ENCODE data around the gene FPGT. TPM values are rescaled to one million over a fixed set of nuclear protein-coding genes. Genes with fewer than 3 reads are reported as not detected.
"Not testable (repeated sequence)": the region's sequence is repeated elsewhere in the genome, so short reads cannot be mapped to it uniquely, and the experiment has no call there.

Gene FPGT
- total RNA-seq, 4 donors from 2014 or later = 9.9 to 19.9 (median 13.7) TPM

DNA sequence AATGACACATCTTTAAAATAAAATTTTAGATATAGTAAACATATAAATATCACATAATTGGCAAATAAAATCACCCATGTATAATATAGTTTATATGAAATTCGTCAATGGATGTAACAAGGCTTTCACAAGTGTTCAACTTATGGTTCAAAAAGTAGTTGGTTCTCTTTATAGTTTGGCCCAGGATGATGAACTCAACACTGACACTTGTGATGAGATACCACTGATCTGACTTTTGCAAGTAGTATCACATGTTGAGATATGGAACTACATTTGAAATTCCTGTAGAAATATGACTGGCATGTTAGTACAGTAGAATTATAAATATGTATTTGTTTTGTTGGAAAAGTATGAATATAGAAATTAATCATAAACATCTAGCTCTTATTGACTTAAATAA, 39.0 kb downstream of the FPGT start:
- H3K36me3 ChIP-seq = peaks cover 0 to 8% of the 10 kb centered on the region in 2 donors
- no peak for ATAC-seq
- H3K27me3 ChIP-seq = no peaks in the 10 kb centered on the region
- 71 to 89% methylated on average over 1 of the region's 1 CpG for WGBS, 2 donors (ENCODE audit: low coverage in 1 of 2)
- no peaks in the 10 kb centered on the region for H3K9me3 ChIP-seq
- H3K4me1 ChIP-seq = no peaks in the 10 kb centered on the region
- no peak overlapping the region for H3K4me3 ChIP-seq
- H3K27ac ChIP-seq = no peak overlapping the region
- TF ChIP-seq POLR2A (IDR thresholded peaks at IDR 0.05) (no peak), POLR2AphosphoS5 (IDR thresholded peaks at IDR 0.05) (no peak), EP300 (IDR thresholded peaks at IDR 0.05) (no peak)
- TF ChIP-seq, protein P1, sequence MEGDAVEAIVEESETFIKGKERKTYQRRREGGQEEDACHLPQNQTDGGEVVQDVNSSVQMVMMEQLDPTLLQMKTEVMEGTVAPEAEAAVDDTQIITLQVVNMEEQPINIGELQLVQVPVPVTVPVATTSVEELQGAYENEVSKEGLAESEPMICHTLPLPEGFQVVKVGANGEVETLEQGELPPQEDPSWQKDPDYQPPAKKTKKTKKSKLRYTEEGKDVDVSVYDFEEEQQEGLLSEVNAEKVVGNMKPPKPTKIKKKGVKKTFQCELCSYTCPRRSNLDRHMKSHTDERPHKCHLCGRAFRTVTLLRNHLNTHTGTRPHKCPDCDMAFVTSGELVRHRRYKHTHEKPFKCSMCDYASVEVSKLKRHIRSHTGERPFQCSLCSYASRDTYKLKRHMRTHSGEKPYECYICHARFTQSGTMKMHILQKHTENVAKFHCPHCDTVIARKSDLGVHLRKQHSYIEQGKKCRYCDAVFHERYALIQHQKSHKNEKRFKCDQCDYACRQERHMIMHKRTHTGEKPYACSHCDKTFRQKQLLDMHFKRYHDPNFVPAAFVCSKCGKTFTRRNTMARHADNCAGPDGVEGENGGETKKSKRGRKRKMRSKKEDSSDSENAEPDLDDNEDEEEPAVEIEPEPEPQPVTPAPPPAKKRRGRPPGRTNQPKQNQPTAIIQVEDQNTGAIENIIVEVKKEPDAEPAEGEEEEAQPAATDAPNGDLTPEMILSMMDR (IDR thresholded peaks at IDR 0.05) = no peak

- ATAC-seq = no peak
- Histone ChIP-seq H3K4me1 (no peaks in the 10 kb centered on the region), H3K27me3 (no peaks in the 10 kb centered on the region), H3K27ac (no peak overlapping the region), H3K36me3 (peaks cover 0 to 8% of the 10 kb centered on the region in 2 donors), H3K4me3 (no peak overlapping the region), H3K9me3 (no peaks in the 10 kb centered on the region)
- no peak for TF ChIP-seq POLR2AphosphoS5 (IDR thresholded peaks at IDR 0.05)
- no peak for TF ChIP-seq POLR2A (IDR thresholded peaks at IDR 0.05)
- TF ChIP-seq, protein P1 (IDR thresholded peaks at IDR 0.05) = no peak
- no peak for TF ChIP-seq EP300 (IDR thresholded peaks at IDR 0.05)
- 86 to 92% methylated on average over 3 to 4 of the region's 4 CpGs for WGBS, 2 donors (ENCODE audit: low coverage in 1 of 2)
Observed at GRCh38 chr1:74237787-74238186, 39.7 kb downstream of the FPGT start.

DNA sequence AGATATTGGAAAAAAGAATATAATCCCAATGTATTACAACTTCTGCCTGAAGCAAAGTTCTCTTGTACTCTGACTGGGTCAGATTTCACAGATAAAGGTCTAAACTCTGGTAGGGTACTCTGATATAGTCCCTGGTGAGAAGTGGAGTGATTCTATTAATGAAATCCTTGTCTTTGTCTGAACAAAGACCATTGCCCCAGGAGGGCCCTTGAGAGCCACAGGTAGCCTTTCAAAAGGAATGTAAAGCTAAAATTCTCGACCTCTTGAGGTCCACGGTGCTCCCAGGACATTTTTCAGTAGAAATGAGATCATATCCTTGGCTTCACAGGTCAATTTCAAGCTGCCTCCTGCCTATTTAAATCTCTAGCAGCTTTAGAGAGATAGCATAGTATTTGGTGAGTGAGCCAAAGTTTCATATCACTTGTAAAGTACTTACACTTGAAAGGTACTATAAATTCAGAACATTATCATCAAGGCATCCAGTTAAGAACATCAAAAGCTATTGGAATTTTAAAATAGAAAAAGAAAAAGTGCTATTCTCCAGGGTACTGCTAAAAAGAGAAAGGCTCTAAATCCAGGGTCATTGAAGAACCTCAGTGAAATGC, 47.2 kb downstream of the FPGT start:
- ATAC-seq = no peak
- 31 to 36% methylated on average over 2 of the region's 2 CpGs for WGBS, 2 donors (ENCODE audit: low coverage in 1 of 2)
- no peak overlapping the region for H3K4me3 ChIP-seq

DNA sequence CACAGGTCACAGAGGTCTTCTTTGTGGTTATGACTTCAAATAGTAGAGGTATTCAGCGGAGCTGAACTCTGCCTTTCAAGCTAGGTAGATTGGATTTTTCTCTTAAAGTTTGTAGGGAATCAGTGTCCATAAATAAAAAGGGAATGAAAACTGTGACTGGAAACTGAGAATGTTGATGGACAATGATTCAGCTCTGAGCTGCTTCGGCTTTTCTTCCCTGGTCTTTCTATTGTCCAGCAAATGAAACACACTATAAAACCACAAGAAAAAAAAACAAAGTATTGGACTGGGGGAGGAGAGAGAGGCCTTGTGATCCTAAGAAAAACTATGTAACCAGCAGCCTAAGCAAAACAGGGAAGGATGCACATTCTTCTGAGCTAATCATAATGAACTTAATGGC, 48.3 kb downstream of the FPGT start:
- no peak overlapping the region for H3K27ac ChIP-seq
- no peak overlapping the region for H3K4me3 ChIP-seq
- no peak for ATAC-seq
- TF ChIP-seq POLR2AphosphoS5 (IDR thresholded peaks at IDR 0.05) (no peak), POLR2A (IDR thresholded peaks at IDR 0.05) (no peak)
- TF ChIP-seq, protein P1 (IDR thresholded peaks at IDR 0.05) = no peak
- peaks cover 0 to 15% of the 10 kb centered on the region in 2 donors for H3K36me3 ChIP-seq
- 83 to 100% methylated on average over 1 of the region's 2 CpGs for WGBS, 2 donors (ENCODE audit: low coverage in 1 of 2)
- H3K4me1 ChIP-seq = no peaks in the 10 kb centered on the region
- peaks cover 0 to 10% (median 0%) of the 10 kb centered on the region in 3 donors for H3K9me3 ChIP-seq
- H3K27me3 ChIP-seq = no peaks in the 10 kb centered on the region

More for the DNA sequence above, 47.2 kb downstream of the FPGT start:
- Histone ChIP-seq H3K9me3 (peaks cover 0 to 10% (median 0%) of the 10 kb centered on the region in 3 donors), H3K27me3 (no peaks in the 10 kb centered on the region), H3K27ac (no peak overlapping the region), H3K4me1 (no peaks in the 10 kb centered on the region), H3K36me3 (peaks cover 0 to 7% of the 10 kb centered on the region in 2 donors)
- TF ChIP-seq POLR2AphosphoS5 (IDR thresholded peaks at IDR 0.05) = no peak

DNA sequence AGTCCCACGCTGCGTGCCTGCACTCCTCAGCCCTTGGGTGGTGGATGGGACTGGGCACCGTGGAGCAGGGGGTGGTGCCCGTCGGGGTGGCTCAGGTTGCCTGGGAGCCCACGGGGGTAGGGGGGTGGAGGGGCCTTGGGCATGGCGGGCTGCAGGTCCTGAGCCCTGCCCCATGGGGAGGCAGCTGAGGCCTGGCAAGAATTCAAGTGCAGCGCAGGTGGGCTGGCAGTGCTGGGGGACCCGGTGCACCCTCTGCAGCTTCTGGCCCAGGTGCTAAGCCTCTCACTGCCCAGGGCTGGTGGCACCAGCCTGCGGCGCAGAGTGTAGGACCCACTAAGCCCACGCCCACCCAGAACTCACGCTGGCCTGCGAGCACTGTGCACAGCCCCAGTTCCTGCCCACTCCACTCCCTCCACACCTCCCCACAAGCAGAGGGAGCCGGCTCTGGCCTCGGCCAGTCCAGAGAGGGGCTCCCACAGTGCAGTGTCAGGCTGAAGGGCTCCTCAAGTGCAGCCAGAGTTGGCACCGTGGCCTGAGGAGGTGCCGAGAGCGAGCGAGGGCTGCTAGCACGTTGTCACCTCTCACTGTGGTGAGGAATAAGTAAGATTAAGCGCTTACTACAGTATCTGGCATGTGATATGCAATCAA, 50.0 kb downstream of the FPGT start:
- peaks cover 0 to 32% of the 10 kb centered on the region in 2 donors for H3K36me3 ChIP-seq
- 100% methylated on average over 1 of the region's 22 CpGs for WGBS, 2 donors (ENCODE audit: low coverage in 1 of 2)
- ATAC-seq = no peak
- H3K9me3 ChIP-seq = peaks cover 0 to 10% (median 0%) of the 10 kb centered on the region in 3 donors
- TF ChIP-seq POLR2AphosphoS5 (IDR thresholded peaks at IDR 0.05) (no peak), EP300 (IDR thresholded peaks at IDR 0.05) (no peak), POLR2A (IDR thresholded peaks at IDR 0.05) (no peak)
- TF ChIP-seq, protein P1 (IDR thresholded peaks at IDR 0.05) = no peak
- H3K4me3 ChIP-seq = no peak overlapping the region
- no peak overlapping the region for H3K27ac ChIP-seq
- H3K4me1 ChIP-seq = no peaks in the 10 kb centered on the region
- H3K27me3 ChIP-seq = no peaks in the 10 kb centered on the region

DNA sequence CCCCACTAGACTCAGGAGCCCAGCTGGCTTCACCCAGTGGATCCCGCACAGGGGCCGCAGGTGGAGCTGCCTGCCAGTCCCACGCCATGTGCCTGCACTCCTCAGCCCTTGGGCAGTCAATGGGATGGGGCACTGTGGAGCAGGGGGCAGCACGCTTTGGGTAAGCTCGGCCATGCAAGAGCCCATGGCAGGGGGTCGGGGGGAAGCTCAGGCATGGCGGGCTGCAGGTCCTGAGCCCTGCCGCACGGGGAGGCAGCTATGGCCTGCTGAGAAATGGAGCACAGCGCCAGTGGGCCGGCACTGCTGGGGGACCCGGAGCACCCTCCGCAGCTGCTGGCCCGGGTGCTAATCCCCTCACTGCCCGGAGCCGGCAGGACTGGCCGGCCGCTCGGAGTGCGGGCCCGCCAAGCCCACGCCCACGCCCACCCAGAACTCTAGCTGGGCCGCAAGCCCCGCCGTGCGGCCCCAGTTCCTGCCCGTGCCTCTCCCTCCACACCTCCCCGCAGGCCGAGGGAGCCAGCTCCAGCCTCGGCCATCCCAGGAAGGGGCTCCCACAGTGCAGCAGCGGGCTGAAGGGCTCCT, 55.3 kb downstream of the FPGT start:
- not testable (repeated sequence) for H3K9me3 ChIP-seq, H3K4me1 ChIP-seq, H3K27me3 ChIP-seq, ATAC-seq, H3K4me3 ChIP-seq, H3K27ac ChIP-seq
- WGBS, 2 donors (ENCODE audit: low coverage in 1 of 2) = no CpG with 5 or more reads among the region's 32 CpGs
- H3K36me3 ChIP-seq = peaks cover 0 to 36% of the 10 kb centered on the region in 2 donors
